ENCODE data around the gene FBRS. TPM values are rescaled to one million over a fixed set of nuclear protein-coding genes. Genes with fewer than 3 reads are reported as not detected.

The FBRS gene
- total and polyA plus RNA-seq, 2 of the 13 experiments (the other 11 are each of a cell fraction or from before 2014, with no cell fraction given): 13.7 to 16.2 TPM

DNA sequence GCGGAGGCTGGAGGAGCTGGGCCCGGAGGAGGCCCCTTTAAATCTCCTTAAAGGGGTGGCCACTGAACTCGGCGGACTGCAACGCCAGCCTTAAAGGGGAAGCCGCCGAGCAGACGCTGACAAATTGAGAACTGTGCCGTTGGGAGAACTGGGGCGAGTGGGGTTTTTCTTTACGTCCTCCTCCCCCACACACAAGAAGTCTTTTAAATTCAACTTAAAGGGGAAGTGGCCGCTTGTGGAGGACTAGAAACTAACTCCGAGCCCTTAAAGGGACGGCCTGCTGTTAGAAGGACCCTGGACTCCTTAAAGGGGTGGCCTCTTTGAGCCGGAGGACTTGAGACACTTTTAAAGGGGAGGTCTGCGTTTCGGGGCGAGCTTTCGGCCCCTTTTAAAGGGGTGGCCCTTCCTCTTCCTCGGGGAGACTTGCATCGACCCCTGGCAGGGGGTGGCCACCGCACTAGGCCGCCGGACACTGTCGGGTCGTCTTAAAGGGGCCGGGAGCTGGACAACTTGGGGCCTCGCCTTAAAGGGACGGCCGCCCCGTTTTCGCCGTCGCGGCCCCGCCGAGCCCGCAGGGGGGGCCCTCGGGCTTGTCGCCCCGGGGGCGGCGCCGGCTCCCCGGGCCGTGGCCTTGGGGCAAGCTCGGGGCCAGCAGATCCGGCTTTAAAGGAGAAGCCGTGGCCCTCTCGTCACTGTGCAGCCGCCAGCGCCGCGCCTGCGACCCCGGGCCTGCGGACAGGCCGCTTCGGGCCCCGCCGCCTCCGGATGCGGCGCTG lies 688 bp downstream of the FBRS start (continued):
- TF ChIP-seq HOXD1 (CRISPR knock-in tag; IDR thresholded peaks at IDR 0.05) (peak; percentile 18; the same call in 1 of the 2 replicates), CREB3 (CRISPR knock-in tag; IDR thresholded peaks at IDR 0.05) (peak; percentile 86), KAT2B (IDR thresholded peaks at IDR 0.05; ENCODE audit: borderline replicate concordance, low read depth, low read length) (no peak), MED13 (CRISPR knock-in tag; IDR thresholded peaks at IDR 0.05) (peak; percentile 27; the same call in 1 of the 2 replicates), RBM22 (optimal IDR thresholded peaks at IDR 0.05; ENCODE audit: low read length) (peak; percentile 4), RAD21 (CRISPR knock-in tag; IDR thresholded peaks at IDR 0.05) (peak; percentile 54; the same call in 1 of the 2 replicates), RBFOX2 (IDR thresholded peaks at IDR 0.05; ENCODE audit: low read depth, low read length) (peak; percentile 88), ZNF354B (CRISPR knock-in tag; IDR thresholded peaks at IDR 0.05) (no peak), YEATS2 (CRISPR knock-in tag; IDR thresholded peaks at IDR 0.05; ENCODE audit: borderline replicate concordance) (peak; percentile 55; the same call in 1 of the 2 replicates), ZBTB43 (CRISPR knock-in tag; conservative IDR thresholded peaks at IDR 0.05) (no peak; the same call in 1 of the 2 replicates), RFX1 (IDR thresholded peaks at IDR 0.05) (0 out of 2 replicates have a peak, but pooled peaks have one; percentile 67), ZNF850 (CRISPR knock-in tag; conservative IDR thresholded peaks at IDR 0.05) (no peak), ISL2 (CRISPR knock-in tag; IDR thresholded peaks at IDR 0.05) (peak; percentile 70)
- TF ChIP-seq, protein P1, sequence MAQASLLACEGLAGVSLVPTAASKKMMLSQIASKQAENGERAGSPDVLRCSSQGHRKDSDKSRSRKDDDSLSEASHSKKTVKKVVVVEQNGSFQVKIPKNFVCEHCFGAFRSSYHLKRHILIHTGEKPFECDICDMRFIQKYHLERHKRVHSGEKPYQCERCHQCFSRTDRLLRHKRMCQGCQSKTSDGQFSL (CRISPR knock-in tag; IDR thresholded peaks at IDR 0.05): peak; percentile 53; the same call in 1 of the 2 replicates
- TF ChIP-seq, protein P2, sequence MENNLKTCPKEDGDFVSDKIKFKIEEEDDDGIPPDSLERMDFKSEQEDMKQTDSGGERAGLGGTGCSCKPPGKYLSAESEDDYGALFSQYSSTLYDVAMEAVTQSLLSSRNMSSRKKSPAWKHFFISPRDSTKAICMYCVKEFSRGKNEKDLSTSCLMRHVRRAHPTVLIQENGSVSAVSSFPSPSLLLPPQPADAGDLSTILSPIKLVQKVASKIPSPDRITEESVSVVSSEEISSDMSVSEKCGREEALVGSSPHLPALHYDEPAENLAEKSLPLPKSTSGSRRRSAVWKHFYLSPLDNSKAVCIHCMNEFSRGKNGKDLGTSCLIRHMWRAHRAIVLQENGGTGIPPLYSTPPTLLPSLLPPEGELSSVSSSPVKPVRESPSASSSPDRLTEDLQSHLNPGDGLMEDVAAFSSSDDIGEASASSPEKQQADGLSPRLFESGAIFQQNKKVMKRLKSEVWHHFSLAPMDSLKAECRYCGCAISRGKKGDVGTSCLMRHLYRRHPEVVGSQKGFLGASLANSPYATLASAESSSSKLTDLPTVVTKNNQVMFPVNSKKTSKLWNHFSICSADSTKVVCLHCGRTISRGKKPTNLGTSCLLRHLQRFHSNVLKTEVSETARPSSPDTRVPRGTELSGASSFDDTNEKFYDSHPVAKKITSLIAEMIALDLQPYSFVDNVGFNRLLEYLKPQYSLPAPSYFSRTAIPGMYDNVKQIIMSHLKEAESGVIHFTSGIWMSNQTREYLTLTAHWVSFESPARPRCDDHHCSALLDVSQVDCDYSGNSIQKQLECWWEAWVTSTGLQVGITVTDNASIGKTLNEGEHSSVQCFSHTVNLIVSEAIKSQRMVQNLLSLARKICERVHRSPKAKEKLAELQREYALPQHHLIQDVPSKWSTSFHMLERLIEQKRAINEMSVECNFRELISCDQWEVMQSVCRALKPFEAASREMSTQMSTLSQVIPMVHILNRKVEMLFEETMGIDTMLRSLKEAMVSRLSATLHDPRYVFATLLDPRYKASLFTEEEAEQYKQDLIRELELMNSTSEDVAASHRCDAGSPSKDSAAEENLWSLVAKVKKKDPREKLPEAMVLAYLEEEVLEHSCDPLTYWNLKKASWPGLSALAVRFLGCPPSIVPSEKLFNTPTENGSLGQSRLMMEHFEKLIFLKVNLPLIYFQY (CRISPR knock-in tag; IDR thresholded peaks at IDR 0.05; ENCODE audit: borderline replicate concordance): no peak; the same call in 1 of the 2 replicates
- TF ChIP-seq, protein P3, sequence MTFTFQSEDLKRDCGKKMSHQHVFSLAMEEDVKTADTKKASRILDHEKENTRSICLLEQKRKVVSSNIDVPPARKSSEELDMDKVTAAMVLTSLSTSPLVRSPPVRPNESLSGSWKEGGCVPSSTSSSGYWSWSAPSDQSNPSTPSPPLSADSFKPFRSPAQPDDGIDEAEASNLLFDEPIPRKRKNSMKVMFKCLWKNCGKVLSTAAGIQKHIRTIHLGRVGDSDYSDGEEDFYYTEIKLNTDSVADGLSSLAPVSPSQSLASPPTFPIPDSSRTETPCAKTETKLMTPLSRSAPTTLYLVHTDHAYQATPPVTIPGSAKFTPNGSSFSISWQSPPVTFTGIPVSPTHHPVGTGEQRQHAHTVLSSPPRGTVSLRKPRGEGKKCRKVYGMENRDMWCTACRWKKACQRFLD (CRISPR knock-in tag; IDR thresholded peaks at IDR 0.05; ENCODE audit: borderline replicate concordance): no peak
- TF ChIP-seq, protein P4, sequence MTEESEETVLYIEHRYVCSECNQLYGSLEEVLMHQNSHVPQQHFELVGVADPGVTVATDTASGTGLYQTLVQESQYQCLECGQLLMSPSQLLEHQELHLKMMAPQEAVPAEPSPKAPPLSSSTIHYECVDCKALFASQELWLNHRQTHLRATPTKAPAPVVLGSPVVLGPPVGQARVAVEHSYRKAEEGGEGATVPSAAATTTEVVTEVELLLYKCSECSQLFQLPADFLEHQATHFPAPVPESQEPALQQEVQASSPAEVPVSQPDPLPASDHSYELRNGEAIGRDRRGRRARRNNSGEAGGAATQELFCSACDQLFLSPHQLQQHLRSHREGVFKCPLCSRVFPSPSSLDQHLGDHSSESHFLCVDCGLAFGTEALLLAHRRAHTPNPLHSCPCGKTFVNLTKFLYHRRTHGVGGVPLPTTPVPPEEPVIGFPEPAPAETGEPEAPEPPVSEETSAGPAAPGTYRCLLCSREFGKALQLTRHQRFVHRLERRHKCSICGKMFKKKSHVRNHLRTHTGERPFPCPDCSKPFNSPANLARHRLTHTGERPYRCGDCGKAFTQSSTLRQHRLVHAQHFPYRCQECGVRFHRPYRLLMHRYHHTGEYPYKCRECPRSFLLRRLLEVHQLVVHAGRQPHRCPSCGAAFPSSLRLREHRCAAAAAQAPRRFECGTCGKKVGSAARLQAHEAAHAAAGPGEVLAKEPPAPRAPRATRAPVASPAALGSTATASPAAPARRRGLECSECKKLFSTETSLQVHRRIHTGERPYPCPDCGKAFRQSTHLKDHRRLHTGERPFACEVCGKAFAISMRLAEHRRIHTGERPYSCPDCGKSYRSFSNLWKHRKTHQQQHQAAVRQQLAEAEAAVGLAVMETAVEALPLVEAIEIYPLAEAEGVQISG (CRISPR knock-in tag; IDR thresholded peaks at IDR 0.05): peak; percentile 86
